ENCODE data around the gene NELFCD. TPM values are rescaled to one million over a fixed set of nuclear protein-coding genes. Genes with fewer than 3 reads are reported as not detected.

The NELFCD gene
- polyA plus RNA-seq, 3 donors, result 49.0 to 74.8 (median 50.1) TPM

DNA sequence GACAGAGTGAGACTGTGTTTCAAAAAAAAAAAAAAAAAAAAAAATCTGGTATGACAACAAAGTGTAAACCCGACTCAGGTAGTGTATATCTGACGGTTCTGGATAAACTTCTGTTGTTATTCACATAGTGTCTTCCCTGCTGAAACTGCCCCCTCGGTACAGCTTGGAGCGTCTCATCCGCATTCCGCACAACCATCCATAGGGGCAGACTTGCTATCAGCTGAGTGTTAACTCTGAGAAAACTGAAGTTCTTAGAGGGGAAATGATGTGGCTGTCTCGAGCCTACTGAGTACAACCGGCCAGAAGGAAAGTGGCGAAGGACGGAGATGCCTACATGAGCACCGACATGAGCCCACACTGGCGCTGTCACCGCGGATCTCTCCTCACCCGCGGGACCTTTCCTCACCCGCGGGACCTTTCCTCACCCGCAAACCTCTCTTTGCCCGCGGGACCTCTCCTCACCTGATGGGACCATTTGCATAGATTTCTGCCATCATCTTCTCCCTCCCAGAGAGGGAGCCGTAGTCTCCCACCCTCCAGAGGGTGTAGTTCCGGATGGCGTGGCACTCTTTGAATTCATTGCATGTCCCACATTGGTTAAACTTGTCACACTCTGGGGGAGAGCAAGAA lies 16.2 kb downstream of the NELFCD start:
- H3K27me3 Mint-ChIP-seq (ENCODE audit: low read depth in 3 of 3), result peaks cover 0 to 4% (median 0%) of the 10 kb centered on the region in 3 donors
- H3K4me2 ChIP-seq (replicated peaks; ENCODE audit: extremely low read depth, low read length, poor library complexity, severe bottlenecking), result no peak overlapping the region
- no peaks in the 10 kb centered on the region for H3K9me3 ChIP-seq (replicated peaks in 1 of 2; ENCODE audit: control insufficient read depth in 1 of 2, insufficient read depth in 1 of 2, low read length in 2 of 2)
- peak overlapping the region in 1 of 2 donors; percentile 59 for H3K27ac ChIP-seq (ENCODE audit: low read depth in 1 of 2, low read length in 2 of 2)
- H3K79me2 ChIP-seq (ENCODE audit: insufficient read depth, low read length), result peaks cover 63% of the 10 kb centered on the region
- no peak overlapping the region for H3K4me3 Mint-ChIP-seq
- WGBS (ENCODE audit: insufficient coverage), result 99% methylated on average over 16 of the region's 24 CpGs
- peaks cover 6 to 8% of the 10 kb centered on the region in 2 donors for H3K4me1 ChIP-seq (ENCODE audit: control insufficient read depth in 1 of 2, insufficient read depth in 2 of 2, low read length in 2 of 2)
- no peak for DNase-seq
- TF ChIP-seq, protein P1, sequence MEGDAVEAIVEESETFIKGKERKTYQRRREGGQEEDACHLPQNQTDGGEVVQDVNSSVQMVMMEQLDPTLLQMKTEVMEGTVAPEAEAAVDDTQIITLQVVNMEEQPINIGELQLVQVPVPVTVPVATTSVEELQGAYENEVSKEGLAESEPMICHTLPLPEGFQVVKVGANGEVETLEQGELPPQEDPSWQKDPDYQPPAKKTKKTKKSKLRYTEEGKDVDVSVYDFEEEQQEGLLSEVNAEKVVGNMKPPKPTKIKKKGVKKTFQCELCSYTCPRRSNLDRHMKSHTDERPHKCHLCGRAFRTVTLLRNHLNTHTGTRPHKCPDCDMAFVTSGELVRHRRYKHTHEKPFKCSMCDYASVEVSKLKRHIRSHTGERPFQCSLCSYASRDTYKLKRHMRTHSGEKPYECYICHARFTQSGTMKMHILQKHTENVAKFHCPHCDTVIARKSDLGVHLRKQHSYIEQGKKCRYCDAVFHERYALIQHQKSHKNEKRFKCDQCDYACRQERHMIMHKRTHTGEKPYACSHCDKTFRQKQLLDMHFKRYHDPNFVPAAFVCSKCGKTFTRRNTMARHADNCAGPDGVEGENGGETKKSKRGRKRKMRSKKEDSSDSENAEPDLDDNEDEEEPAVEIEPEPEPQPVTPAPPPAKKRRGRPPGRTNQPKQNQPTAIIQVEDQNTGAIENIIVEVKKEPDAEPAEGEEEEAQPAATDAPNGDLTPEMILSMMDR (IDR thresholded peaks at IDR 0.05), result no peak
- H3K9me3 Mint-ChIP-seq, result no peaks in the 10 kb centered on the region
- H3K27me3 ChIP-seq (ENCODE audit: control insufficient read depth in 2 of 2, insufficient read depth in 2 of 2, low read length in 2 of 2), result no peaks in the 10 kb centered on the region
- H3K36me3 Mint-ChIP-seq, result peaks cover 84 to 100% of the 10 kb centered on the region in 2 donors
- H3K36me3 ChIP-seq (replicated peaks in 1 of 2; ENCODE audit: control insufficient read depth in 1 of 2, insufficient read depth in 2 of 2, low read length in 2 of 2), result peaks cover 94 to 99% of the 10 kb centered on the region in 2 donors
- H4K20me1 ChIP-seq (ENCODE audit: insufficient read depth, low read length), result peaks cover 99% of the 10 kb centered on the region
- H3K4me3 ChIP-seq (replicated peaks in 1 of 3; ENCODE audit: low read depth in 2 of 3, low read length in 3 of 3), result no peak overlapping the region
- intact Hi-C loops (cut with micrococcal nuclease), result no loop called here
- H2AFZ ChIP-seq (ENCODE audit: insufficient read depth, low read depth, low read length, poor library complexity, severe bottlenecking), result no peak overlapping the region
- peak overlapping the region in 4 of 7 donors; percentile 41 to 80 (median 71) for H3K27ac Mint-ChIP-seq
- H3K4me1 Mint-ChIP-seq, result peaks cover 13% of the 10 kb centered on the region
- H3K9ac ChIP-seq (ENCODE audit: insufficient read depth, low read length, poor library complexity, severe bottlenecking), result no peak overlapping the region

DNA sequence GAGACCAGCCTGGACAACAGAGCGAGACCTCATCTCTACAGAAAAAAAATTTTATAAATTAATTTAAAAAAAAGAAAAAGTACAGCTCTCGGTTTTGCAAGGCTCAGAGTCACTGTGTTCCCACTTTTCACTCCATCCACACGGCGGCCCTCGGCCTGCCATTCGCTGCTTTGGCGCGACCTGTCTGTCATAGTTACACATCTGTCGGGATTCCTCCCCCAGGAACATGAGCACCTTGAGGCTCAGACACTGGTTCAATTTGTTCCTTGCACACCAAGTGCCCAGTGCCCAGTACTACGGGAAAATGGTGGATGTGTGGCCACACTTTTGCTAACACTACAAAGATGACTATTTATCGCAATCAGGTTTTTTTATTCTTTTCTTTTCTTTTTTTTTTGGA lies 17.6 kb downstream of the NELFCD start:
- no peaks in the 10 kb centered on the region for H3K9me3 ChIP-seq (replicated peaks in 1 of 2; ENCODE audit: control insufficient read depth in 1 of 2, insufficient read depth in 1 of 2, low read length in 2 of 2)
- no peak overlapping the region for H3K4me3 Mint-ChIP-seq
- H3K9me3 Mint-ChIP-seq, result peaks cover 0 to 1% (median 0%) of the 10 kb centered on the region in 7 donors
- TF ChIP-seq, protein P1 (IDR thresholded peaks at IDR 0.05), result no peak
- no peaks in the 10 kb centered on the region for H3K27me3 ChIP-seq (ENCODE audit: control insufficient read depth in 2 of 2, insufficient read depth in 2 of 2, low read length in 2 of 2)
- intact Hi-C loops (cut with micrococcal nuclease), result no loop called here
- peaks cover 0 to 3% (median 0%) of the 10 kb centered on the region in 3 donors for H3K27me3 Mint-ChIP-seq (ENCODE audit: low read depth in 3 of 3)
- H3K9ac ChIP-seq (ENCODE audit: insufficient read depth, low read length, poor library complexity, severe bottlenecking), result no peak overlapping the region
- no peak overlapping the region for H2AFZ ChIP-seq (ENCODE audit: insufficient read depth, low read depth, low read length, poor library complexity, severe bottlenecking)
- H3K79me2 ChIP-seq (ENCODE audit: insufficient read depth, low read length), result peaks cover 77% of the 10 kb centered on the region
- no peak overlapping the region for H3K4me2 ChIP-seq (replicated peaks; ENCODE audit: extremely low read depth, low read length, poor library complexity, severe bottlenecking)
- 85% methylated on average over 7 of the region's 11 CpGs for WGBS (ENCODE audit: insufficient coverage)
- H3K36me3 Mint-ChIP-seq, result peaks cover 86 to 100% of the 10 kb centered on the region in 2 donors
- peaks cover 27% of the 10 kb centered on the region for H3K4me1 Mint-ChIP-seq
- H3K4me1 ChIP-seq (ENCODE audit: control insufficient read depth in 1 of 2, insufficient read depth in 2 of 2, low read length in 2 of 2), result peaks cover 17 to 22% of the 10 kb centered on the region in 2 donors
- H3K27ac ChIP-seq (ENCODE audit: low read depth in 1 of 2, low read length in 2 of 2), result no peak overlapping the region
- H3K36me3 ChIP-seq (replicated peaks in 1 of 2; ENCODE audit: control insufficient read depth in 1 of 2, insufficient read depth in 2 of 2, low read length in 2 of 2), result peaks cover 94 to 99% of the 10 kb centered on the region in 2 donors
- H4K20me1 ChIP-seq (ENCODE audit: insufficient read depth, low read length), result peaks cover 99% of the 10 kb centered on the region
- peak overlapping the region in 5 of 7 donors; percentile 30 to 64 (median 43) for H3K27ac Mint-ChIP-seq
- H3K4me3 ChIP-seq (replicated peaks in 1 of 3; ENCODE audit: low read depth in 2 of 3, low read length in 3 of 3), result no peak overlapping the region
- DNase-seq, result no peak
